Measurements from ENCODE around the gene TNNI3.

The TNNI3 gene

GRCh38 chr19:55153652-55154264 is 3.8 kb downstream of the TNNI3 start:
- ChIA-PET POLR2A (no interaction called here), CTCF (interaction anchor here (4.6 kb wide), 1 partner anchor 12 kb away, joined by 30 read pairs; no protein-coding TSS in a partner anchor)
- no peak for DNase-seq (ENCODE audit: low read depth, low spot score)
- H3K4me3 ChIP-seq (ENCODE audit: low read depth, low read length) = no peak overlapping the region
- TF ChIP-seq, protein P1, sequence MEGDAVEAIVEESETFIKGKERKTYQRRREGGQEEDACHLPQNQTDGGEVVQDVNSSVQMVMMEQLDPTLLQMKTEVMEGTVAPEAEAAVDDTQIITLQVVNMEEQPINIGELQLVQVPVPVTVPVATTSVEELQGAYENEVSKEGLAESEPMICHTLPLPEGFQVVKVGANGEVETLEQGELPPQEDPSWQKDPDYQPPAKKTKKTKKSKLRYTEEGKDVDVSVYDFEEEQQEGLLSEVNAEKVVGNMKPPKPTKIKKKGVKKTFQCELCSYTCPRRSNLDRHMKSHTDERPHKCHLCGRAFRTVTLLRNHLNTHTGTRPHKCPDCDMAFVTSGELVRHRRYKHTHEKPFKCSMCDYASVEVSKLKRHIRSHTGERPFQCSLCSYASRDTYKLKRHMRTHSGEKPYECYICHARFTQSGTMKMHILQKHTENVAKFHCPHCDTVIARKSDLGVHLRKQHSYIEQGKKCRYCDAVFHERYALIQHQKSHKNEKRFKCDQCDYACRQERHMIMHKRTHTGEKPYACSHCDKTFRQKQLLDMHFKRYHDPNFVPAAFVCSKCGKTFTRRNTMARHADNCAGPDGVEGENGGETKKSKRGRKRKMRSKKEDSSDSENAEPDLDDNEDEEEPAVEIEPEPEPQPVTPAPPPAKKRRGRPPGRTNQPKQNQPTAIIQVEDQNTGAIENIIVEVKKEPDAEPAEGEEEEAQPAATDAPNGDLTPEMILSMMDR (IDR thresholded peaks at IDR 0.05; ENCODE audit: insufficient read depth, low read length, missing control alignments) = no peak

GRCh38 chr19:55152017-55152416 is 5.5 kb downstream of the TNNI3 start:
- TF ChIP-seq, protein P1 (IDR thresholded peaks at IDR 0.05; ENCODE audit: insufficient read depth, low read length, missing control alignments) = no peak
- ChIA-PET CTCF (interaction anchor here (0.8 to 4.6 kb wide), 4 partner anchors 8 to 481 kb away, joined by 3 to 30 read pairs (median 9); no protein-coding TSS in a partner anchor), POLR2A (no interaction called here)
- H3K4me3 ChIP-seq (ENCODE audit: low read depth, low read length) = no peak overlapping the region
- no peak for DNase-seq (ENCODE audit: low read depth, low spot score)

- ChIA-PET CTCF (interaction anchor here (0.7 to 1.2 kb wide), 2 partner anchors 9 to 11 kb away, joined by 3 to 4 read pairs; no protein-coding TSS in a partner anchor), POLR2A (no interaction called here)
- no peak for DNase-seq (ENCODE audit: low read depth, low spot score)
- H3K4me3 ChIP-seq (ENCODE audit: low read depth, low read length) = no peak within 1 kb of the TSS
- TF ChIP-seq, protein P1 (IDR thresholded peaks at IDR 0.05; ENCODE audit: insufficient read depth, low read length, missing control alignments) = no peak
Measured at GRCh38 chr19:55149078-55150003, 8.2 kb downstream of the TNNI3 start, which contains the start of gene TNNT1. TSS of gene TNNT1 (minus strand) at chr19:55149206. CDS start at chr19:55147157, 2,049 bp downstream.

GRCh38 chr19:55147545-55148251 is 9.8 kb downstream of the TNNI3 start:
- ChIA-PET CTCF (interaction anchor here (1.0 to 3.3 kb wide), 5 partner anchors 9 to 51 kb away, joined by 3 to 23 read pairs (median 3); partner anchors contain the start of gene TNNI3), POLR2A (no interaction called here)
- TF ChIP-seq, protein P1 (IDR thresholded peaks at IDR 0.05; ENCODE audit: insufficient read depth, low read length, missing control alignments) = no peak
- H3K4me3 ChIP-seq (ENCODE audit: low read depth, low read length) = no peak overlapping the region
- no peak for DNase-seq (ENCODE audit: low read depth, low spot score)

- ChIA-PET CTCF (interaction anchor here (0.6 to 3.3 kb wide), 8 partner anchors 10 to 306 kb away, joined by 3 to 23 read pairs (median 3); partner anchors contain the start of gene TNNI3), POLR2A (no interaction called here)
- H3K4me3 ChIP-seq (ENCODE audit: low read depth, low read length) = peak overlapping the region; percentile 15; the same call in 1 of the 2 replicates
- TF ChIP-seq, protein P1 (IDR thresholded peaks at IDR 0.05; ENCODE audit: insufficient read depth, low read length, missing control alignments) = no peak
- no peak for DNase-seq (ENCODE audit: low read depth, low spot score)
Measured at GRCh38 chr19:55146705-55147273, 10.7 kb downstream of the TNNI3 start.

All from AG04449 (cell line).